ENCODE data around the gene C1QTNF6.

GRCh38 chr22:37146507-37147180 is 41.4 kb downstream of the C1QTNF6 start:
- TF ChIP-seq POLR2A (IDR thresholded peaks at IDR 0.05) (no peak), CTCF (IDR thresholded peaks at IDR 0.05 in 8 of 11, conservative IDR thresholded peaks at IDR 0.05 in 3 of 11) (no peak), POLR2AphosphoS5 (IDR thresholded peaks at IDR 0.05) (no peak)

Measured in spleen (tissue), 7 donors.